GM21390 (cell line): ENCODE measurements around the gene PDE11A.
"Not testable (repeated sequence)": the region's sequence is repeated elsewhere in the genome, so short reads cannot be mapped to it uniquely, and the experiment has no call there.

Experiments used
- ATAC-seq: cut with Tn5 transposase; IDR thresholded peaks from one replicate; pipeline ENCODE4 v1.9.1; 2021; ENCODE audit not compliant: unreplicated experiment

Gene PDE11A

GRCh38 chr2:177830881-177831386 lies 241.6 kb downstream of the PDE11A start:
- ATAC-seq: no peak

GRCh38 chr2:177828557-177828956 lies 244.0 kb downstream of the PDE11A start:
- no peak for ATAC-seq

GRCh38 chr2:177826897-177827296 lies 245.7 kb downstream of the PDE11A start:
- ATAC-seq: no peak

- no peak for ATAC-seq
Measured at GRCh38 chr2:177822941-177823340, 249.6 kb downstream of the PDE11A start.

- no peak for ATAC-seq
Measured at GRCh38 chr2:177818412-177818811, 254.2 kb downstream of the PDE11A start.

- ATAC-seq: no peak
Measured at GRCh38 chr2:177817300-177817699, 255.3 kb downstream of the PDE11A start.

- ATAC-seq: no peak
Measured at GRCh38 chr2:177816766-177817165, 255.8 kb downstream of the PDE11A start.

GRCh38 chr2:177812713-177813396 lies 259.7 kb downstream of the PDE11A start:
- ATAC-seq: no peak

GRCh38 chr2:177810906-177811305 lies 261.7 kb downstream of the PDE11A start:
- ATAC-seq: no peak

GRCh38 chr2:177808984-177809809 lies 263.4 kb downstream of the PDE11A start:
- ATAC-seq: no peak

- no peak for ATAC-seq
Measured at GRCh38 chr2:177806025-177806424, 266.6 kb downstream of the PDE11A start.

- no peak for ATAC-seq
Measured at GRCh38 chr2:177799531-177799930, 273.0 kb downstream of the PDE11A start.

- no peak for ATAC-seq
Measured at GRCh38 chr2:177797808-177798207, 274.8 kb downstream of the PDE11A start.

GRCh38 chr2:177796654-177797415 lies 275.7 kb downstream of the PDE11A start:
- no peak for ATAC-seq

GRCh38 chr2:177796011-177796410 lies 276.6 kb downstream of the PDE11A start:
- ATAC-seq: no peak

- not testable (repeated sequence) for ATAC-seq
Measured at GRCh38 chr2:177785143-177785542, 287.4 kb downstream of the PDE11A start.

- ATAC-seq: no peak
Measured at GRCh38 chr2:177784745-177785067, 287.9 kb downstream of the PDE11A start.

- peak; percentile 87 for ATAC-seq
Measured at GRCh38 chr2:177783835-177784744, 288.5 kb downstream of the PDE11A start.

- ATAC-seq: no peak
Measured at GRCh38 chr2:177783091-177783490, 289.5 kb downstream of the PDE11A start.

- ATAC-seq: no peak
Measured at GRCh38 chr2:177782613-177783012, 290.0 kb downstream of the PDE11A start.
